Activated T-cell treated with anti-CD3 and anti-CD28 coated beads, Interleukin-2, amount 50 U/mL, for 48 hours (primary cell): Measurements from ENCODE around the gene HSDL1.
"Not testable (repeated sequence)": the region's sequence is repeated elsewhere in the genome, so short reads cannot be mapped to it uniquely, and the experiment has no call there.

Source experiments
- DNase-seq, 2 experiments: peaks; one replicate each; pipeline ENCODE4 v3.0.0-alpha.2; 2020

HSDL1 gene

DNA sequence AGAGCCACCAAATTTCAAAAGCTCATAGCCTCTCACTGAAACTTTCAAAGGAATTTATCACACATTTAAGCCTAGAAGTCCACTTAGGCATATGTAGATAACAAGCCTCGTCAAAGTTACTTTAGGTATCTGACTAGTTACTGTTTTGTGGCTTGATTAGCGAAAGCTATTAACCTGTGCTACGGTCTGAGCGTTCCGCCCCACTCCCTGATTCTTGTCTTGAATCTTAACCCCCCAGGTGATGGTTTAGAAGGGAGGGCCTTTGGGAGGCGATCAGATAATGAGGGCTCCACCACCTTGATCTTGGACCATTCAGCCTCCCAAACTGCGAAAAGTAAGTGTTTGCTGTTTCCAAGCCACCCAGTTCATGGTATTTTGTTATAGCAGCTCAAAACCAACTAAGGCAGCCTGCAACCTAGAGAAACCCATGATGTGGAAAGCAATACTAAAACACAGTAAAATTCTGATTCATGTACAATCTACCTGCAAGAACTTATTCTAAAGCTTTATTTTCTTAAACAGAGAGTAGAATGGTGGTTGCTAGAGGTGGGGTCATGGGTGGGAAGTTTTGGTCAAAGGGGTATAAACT, 7.1 kb downstream of the HSDL1 start:
- no peak for DNase-seq

DNA sequence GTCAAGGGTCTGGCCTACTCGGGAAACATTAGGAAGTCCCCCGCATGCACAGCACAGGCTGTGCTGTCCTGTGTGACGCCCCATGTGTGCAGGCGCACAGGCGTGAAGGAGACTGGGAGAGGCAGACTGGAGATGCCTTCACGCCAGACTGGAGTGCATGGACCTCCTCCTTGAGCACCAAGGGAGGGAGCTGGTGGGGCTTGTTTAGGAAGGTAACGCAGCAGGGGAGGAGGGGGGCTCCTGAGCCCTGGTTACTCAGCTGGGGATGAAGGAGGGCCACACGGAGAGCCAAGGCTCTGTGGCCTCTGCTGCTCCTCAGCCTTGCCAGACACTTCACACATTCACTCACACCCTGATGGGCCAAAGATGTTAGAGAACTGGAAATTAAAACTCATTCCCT, 7.7 kb downstream of the HSDL1 start:
- DNase-seq: no peak

DNA sequence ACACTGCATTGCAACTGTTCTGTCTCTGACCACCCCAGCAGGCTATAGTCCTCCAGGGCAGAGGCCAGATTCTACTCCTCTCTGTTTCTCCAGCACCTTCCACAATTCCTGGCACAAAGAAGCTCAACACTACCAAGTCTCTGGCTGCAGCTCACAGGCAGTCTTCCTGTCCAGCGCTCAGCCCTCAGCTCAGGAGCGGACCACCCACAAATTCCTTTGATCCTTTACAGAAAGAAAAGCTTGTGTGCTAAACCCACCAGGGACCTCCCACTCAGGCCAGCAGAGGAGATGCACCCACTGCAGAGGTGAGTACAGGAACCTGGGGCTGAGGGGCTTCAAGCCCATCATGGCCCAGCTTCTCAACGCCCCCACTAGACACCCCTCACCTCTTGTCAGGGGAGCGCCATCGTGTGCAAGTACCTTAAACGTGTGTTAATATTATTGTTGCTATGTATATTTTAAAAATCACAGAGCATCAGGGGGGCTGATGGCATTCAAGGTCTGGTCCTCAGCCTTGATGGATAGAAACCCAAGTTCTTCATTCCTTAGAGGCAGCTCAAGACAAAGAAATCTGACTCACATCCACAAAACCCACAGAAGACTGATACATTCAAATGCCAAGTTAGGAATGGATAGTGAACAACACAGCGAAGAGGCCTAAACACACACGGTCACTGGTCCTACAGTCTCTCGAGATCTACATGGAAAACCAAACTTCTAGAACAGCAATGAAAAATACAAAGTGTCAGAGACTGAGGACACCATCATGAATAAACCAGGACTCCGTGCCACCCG, 8.4 kb downstream of the HSDL1 start:
- no peak for DNase-seq

DNA sequence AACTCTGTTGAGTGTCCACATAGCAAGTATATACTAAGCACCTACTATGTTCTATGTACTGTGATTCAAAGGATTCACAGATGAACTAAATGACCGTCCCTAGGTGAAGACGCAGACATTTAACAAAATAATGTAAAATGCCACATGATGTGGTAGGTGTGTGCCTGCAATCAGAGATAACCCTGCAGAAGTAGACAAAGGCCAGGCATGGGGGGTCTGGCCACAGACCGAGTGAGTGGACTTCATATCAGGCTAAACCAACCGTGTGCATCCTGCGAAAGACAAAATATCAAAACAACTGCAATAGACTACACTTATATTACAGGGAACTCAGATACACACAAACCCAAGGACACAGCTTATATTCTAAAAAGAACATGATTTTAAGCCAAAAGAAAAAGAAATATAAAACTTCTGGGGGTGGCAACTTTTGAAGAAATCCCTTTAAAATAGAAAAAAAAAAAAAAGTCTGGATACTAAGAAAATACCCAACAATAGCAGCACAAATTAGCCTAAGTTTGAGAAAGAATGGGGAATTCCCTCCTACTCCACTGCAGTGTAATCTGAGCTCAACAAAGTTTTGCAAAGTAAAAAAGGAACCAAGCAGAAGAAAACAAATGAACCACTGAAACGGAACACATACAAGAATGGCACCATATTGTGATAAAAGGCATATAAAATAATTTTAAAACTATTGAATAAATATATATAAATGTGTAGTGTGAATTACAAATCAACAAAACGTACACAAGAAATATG, 12.3 kb downstream of the HSDL1 start:
- no peak for DNase-seq

DNA sequence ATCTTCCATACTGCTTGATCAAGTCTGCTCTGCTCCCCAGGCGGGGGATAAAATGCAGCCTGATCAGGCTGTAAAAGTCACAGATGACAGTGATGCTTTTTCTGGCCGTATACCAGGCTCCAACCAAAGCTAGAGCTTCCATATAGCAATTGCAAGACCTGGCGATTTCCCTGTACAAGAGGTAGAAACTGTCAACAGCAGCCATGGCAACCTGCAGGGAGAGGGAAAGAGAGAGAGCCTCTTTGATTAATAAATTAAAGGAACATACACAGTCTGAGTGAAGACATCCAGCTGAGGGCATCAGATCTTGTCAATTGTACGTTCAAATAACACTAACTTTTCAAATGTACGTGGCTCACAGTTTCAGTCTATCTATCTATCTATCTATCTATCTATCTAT, 13.9 kb downstream of the HSDL1 start:
- no peak for DNase-seq

DNA sequence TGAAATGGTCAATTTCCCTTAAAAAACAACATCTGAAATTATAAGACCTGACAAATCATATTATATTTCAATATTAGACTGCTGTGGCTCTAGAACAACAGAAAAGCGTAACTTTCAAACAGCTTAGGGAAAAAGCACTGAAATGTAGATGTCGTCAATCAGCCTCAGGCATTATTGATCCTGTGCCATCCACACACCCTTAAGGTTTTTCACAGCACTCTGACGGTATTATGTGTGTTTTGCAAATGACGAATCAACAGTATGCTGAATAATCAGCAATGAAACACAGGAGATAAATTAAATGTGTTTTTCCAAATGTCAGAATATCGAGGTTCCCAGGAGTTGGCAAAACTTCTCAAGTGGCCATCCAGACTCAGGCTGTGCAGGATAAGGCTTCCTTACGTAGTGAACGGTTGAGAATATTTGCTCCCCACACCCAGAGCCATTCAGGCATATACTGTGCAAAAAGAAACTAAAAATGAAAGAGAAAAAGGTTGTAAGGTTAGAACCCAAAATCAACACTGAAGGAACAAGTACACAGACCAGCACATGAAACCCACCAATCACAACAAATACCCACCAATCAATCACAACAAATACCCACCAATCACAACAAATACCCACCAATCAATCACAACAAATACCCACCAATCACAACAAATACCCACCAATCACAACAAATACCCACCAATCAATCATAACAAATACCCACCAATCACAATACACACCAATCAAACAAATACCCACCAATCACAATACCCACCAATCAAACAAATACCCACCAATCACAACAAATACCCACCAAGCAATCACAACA, 20.5 kb downstream of the HSDL1 start:
- DNase-seq: no peak

DNA sequence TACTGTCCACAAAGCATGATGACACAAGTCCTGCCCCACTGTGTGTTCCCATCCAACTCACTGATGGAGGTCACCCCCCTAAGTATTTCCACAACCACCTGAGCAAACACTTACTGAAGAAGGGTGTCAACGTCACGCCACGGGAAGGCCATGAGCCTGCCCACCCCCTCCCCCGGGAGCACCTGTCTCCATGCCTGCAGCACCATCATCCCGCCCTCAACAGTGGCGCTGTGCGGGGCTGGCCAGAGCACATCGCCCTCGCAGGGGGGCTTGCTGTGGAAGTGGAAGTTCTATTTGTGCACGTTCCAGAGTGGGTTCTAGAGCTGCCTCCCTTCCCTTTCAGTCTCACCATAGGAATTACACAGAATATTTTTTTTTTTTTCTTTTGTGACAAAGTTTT, 24.0 kb downstream of the HSDL1 start:
- DNase-seq: no peak

DNA sequence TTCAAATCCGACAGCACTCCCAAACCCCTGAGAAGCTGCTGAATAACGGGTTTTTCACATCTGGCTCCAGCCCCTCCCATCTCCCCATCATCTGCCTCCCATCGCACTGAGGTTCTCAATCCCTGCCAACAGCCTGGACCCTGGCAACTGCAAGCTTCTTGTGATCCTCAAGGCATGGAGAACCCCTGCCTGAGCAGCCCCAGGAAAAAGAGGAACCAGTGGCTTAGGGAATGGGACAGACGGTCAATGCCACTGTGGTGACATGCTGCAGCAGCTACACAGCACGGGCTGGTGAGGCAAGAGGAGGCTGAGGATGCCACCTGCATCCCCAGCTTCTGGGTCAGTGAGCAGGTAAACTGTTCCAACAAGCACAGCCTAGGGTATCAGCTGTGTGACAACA, 25.0 kb downstream of the HSDL1 start:
- no peak for DNase-seq

DNA sequence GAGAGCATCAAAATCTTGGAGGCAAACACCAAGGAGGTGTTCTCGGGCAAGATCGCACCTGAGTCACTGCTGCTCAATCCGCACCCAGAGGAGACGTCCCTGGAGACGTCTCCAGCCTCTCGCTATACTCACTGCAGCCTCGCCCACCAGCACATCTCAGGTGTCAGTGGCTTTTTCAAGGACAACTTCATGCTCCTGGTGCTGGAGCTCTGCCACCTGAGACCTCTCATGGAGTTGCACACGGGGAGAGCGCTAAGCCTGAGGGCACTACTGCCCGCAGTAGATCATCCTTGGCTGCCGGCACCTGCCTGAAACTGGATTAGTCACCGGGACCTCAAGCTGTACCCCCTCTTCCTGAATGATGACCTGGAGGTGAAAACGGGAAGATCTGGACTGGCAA, 25.6 kb downstream of the HSDL1 start:
- no peak for DNase-seq

DNA sequence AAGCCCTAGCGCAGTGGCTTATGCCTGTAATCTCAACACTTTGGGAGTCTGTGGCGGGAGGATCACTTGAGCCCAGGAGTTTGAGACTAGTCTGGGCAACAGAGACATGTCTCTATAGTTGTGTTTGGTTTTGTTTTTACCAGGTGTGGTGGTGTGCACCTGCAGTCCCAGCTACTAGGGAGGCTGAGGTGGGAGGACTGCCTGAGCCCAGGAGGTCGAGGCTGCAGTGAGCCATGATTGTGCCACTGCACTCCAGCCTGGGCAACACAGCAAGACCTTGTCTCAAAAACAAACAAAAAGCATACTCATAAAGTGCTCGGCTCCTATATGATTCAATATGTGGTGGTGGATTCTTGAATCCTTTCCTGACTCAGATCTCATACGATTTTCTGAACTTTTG, 26.7 kb downstream of the HSDL1 start:
- DNase-seq: not testable (repeated sequence)

DNA sequence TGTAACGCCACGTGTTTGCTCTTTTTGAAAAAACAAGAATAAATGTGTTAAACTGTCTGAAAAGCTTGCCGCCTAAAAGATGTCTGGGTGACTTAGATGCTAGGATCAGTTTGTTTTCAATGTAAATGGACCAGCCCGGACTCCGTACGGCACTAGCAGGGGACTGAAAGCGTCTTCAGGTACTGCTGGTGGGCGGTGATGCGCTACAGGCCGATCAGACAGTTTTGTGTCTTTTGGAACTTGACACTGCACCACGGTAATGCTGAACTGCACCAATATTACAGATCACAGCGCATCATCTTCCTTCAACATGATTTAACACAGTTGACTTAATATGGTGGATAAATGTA, 27.5 kb downstream of the HSDL1 start:
- DNase-seq: peak in 1 of 2 experiments; percentile 69

DNA sequence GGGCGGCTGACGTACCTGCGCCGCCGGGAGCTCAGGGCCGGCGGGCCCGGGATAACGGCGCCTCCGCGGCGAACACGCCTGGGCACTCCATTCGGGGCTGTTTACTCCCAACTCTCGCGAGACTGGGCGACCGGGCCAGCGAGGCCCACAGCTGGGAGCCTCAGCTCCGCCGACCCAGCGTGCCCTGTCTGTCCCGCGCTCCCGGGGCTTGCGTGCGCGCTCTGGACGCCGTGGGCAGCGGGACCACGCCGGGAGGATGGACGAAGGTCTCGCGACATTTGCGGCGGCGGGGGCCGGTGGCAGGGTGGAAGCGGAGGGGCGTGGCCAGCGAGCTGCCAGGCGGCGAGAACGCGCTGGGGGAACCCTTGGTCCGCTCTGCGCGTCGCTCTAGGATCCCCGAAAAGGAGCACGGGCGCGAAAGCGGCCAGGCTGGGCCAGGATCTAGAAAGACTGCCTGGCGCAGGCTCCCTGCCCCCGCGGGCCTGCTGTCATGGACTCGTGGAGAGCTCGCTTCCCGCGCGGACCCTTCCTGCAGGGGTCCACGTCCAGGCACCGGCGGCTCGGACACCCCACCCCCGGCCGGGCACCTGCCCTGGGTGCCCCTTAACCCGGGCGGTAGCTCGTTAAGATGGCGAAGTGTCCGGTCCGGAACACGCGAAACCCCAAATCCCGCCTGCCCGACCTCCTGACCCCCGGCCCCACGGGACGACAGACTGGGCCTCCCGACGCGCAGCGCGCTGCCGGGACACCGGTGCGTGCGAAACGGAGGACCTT, 28.1 kb downstream of the HSDL1 start, which contains the start of gene MBTPS1:
TSS of gene MBTPS1 (minus strand) at position 223 of the 774 bp plus-strand sequence. CDS start 15,159 bp downstream, outside the sequence.
- peak; percentile 98 to 99 for DNase-seq

DNA sequence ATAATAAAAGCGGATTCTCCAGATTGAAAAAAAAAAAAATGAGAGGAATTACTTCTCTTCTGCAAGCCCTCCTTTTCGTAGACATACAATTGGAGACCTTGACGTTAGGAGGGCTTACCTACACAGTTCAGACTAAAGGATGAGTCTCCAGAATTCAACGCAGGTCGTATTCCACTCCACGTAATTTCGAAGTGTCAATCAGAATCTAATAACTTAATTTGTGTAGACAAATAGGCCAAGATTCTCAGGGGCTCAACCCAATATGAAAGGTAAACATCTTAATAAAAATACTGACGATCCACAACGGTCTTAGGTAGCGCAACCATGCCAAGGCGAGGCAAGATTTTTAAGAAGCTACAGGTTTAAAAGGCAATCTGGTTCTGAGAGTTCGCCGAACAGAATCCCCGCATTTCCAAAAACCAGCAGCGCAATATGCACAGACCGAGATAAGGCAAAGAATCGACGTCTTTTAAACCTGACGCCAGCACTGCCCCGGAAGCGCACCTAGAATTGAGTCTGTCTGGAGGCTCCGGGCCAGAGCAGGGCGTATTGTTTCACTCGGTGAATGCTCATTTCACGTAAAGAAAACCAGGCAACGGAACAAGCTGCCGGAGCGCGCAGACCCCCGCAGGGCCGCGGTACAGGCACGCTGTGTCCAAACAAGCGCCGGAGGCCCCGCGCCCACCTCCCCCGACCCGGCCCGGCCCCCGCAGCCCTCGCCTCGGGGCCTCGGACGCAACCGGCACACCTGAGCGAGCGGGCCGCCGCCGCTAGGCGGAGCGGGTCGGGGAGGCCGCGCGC, 28.9 kb downstream of the HSDL1 start:
- no peak for DNase-seq

DNA sequence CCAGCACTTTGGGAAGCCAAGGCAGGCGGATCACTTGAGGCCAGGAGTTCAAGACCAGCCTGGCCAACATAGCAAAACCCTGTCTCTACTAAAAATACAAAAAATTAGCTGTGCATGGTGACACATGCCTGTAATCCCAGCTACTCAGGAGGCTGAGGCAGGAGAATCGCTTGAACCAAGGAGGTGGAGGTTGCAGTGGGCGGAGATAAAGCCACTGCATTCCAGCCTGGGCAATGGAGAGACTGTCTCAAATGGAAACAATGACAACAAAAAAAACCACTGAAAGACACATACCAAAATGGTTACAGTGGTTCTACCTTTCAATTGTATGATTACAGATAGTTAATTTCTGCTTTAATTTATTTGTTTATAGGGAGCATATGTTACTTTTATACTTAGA, 33.0 kb downstream of the HSDL1 start:
- DNase-seq: peak; percentile 41 to 45

DNA sequence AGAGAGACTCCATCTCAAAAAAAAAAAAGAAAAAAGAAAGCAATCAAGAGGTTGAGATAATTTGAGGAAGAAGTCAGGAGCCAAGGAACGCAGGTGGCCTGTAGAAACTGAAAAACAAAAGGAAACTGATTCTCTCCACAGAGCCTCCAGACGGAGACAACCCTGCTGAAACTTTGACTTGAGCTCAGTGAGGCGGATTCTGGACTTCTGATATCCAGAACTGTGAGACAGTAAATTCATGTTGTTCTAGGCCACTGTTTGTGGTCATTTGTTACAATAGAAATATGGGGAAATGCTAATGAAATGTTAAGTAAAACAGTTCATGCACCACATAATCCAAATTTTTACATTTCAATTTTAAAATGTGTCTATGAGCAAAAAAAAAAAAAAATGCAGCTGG, 33.5 kb downstream of the HSDL1 start:
- DNase-seq: no peak

DNA sequence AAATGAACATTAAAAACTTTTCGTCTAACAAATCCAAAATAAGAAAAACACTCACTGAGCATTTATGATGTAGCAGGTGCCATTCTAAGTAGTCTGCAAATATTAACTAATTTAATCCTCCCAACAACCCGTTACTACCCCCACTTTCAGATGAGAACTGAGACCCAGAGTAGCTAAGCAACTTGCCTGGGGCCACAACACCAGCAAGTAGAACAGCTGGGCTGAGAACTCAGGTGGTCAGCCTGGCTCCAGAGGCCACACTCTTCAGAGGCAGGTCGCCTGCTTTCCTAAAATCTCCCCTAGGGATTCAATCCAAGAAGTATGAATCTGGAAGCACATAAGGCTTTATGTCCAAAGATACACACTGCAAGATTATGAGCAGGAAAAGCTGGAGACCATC, 34.5 kb downstream of the HSDL1 start:
- no peak for DNase-seq

DNA sequence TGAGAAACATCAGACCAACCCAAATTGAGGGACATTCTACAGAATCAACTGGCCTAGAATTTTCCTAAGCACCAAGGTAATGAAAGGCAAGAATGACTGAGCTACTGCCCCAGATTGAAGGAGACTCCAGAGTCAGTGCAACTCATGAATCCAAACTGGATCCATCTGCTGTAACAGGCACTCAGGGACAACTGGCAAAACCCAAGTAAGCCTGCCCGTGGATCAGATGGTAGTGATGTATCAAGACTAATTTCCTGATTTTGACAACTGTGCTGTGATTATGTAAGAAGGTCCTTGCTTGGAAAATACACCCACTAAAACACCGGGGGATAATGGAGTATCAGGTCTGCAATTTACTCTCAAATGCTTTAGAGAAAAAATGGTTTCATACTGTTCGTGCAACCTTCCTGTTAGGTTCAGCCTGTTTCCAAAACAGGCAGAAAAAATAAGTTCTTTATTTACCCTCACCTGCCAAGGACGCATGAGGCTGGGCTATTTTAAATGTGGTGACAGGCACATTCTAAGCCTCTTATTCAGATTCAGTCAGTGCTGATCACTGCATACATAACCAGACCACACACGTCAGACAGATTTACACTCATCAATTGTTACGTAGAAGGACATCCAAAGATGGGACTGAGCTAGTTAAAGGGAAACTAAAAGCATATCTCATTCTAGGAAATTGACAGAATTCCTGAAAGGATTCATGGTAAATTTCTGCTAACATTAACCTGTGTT, 35.2 kb downstream of the HSDL1 start:
- DNase-seq: no peak

DNA sequence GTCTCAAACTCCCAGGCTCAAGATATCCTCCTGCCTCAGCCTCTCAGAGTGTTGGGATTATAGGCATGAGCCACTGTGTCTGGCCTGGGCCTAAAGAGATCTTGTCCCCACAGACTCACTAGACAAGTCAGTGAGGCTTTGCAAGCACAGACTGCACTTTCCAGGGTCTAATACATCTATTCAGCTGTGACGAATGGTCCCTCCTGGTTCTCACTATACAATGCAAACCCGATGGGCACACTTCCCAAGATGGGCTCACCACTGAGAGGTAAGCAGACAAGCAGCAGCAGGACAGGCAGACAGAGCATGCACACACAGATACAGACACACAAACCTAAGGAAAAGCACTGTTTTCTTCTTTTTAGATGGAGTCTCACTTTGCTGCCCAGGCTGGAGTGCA, 37.1 kb downstream of the HSDL1 start:
- DNase-seq: no peak

DNA sequence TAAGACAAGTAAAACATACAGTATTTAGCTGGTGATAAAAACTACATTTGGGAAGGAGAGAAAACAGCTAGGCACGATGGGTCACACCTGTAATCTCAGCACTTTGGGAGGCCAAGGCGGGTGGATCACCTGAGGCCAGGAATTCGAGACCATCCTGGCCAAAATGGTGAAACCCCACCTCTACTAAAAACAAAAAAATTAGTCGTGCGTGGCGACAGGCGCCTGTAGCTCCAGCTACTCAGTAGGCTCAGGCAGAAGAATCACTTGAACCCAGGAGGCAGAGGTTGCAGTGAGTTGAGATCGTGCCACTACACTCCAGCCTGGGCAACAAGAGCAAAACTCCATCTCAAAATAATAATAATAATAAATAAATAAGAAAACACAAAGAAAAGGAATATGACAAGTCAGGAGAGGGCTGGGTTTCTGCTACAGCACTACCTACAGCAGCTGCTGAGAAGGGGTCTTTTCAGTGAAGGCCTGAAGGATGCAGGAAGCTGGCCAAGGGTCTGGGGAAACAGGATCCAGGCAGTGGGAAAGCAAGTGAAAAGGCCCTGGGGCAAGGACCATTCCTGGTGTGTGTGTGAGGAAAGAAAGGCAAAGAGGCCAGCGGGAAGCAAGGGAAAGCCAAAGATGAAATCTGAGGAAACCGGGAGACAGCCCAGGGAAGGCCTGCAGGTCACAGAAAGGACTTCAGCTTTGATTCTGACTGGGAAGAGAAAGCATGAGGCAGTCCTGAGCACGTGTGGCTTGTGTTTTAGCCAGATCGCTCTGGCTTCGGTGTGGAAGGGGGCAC, 38.8 kb downstream of the HSDL1 start:
- no peak for DNase-seq

DNA sequence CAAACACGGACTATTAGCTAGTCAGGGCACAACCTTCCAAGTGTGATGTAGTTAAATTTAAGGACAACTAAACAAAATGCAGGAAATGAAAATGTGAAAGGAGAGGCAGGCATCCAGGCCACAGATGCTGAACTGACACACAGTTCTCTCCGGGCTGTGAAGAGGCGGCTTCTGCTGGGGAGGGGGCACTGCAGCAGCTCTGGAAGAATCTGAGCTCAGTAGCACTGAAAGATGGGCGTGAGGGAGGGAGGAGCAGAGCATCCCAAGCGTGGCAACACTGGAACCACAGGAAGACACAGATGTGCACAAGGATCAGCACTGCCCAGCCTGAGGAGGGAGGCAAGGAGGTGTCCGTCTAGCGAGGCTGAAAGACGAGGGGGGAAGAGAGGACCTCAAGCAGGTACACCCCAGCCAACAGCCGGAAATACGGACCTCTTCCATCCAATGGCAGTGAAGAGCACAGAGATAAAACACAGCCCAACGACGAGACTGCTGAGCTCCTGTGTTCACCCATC, 39.6 kb downstream of the HSDL1 start:
- DNase-seq: no peak
